Endothelial cell of umbilical vein (primary cell): ENCODE data around the gene GNB2. TPM values are rescaled to one million over a fixed set of nuclear protein-coding genes. Genes with fewer than 3 reads are reported as not detected.

ENCODE experiments used
- BruUV-seq: library from RNA; stranded (reverse); fragments of 400-500 nt; replicated peaks from 2 replicates; lab custom pipeline; 2021; lab: Mats Ljungman, UMichigan
- CTCF ChIA-PET: fragments of 300-600, 350-600 bp; sonication (Branson Sonifier 250); formaldehyde crosslinking; loops from one replicate; lab custom pipeline; 2021; ENCODE audit warnings: antibody characterized with exemption, inconsistent platforms; lab: Charles Lee
- POLR2A ChIA-PET: fragments of 300-600, 350-600 bp; sonication (Branson Sonifier 250); formaldehyde crosslinking; loops from one replicate; lab custom pipeline; 2021; ENCODE audit warnings: antibody characterized with exemption, inconsistent platforms; lab: Charles Lee
- DNase-seq: peaks from one replicate; pipeline ENCODE4 v3.0.0-alpha.2; 2011; ENCODE audit warnings: low read depth, low spot score
- FAIRE-seq: peaks from 2 replicates; lab custom pipeline; 2011; peaks lifted over from hg19 to GRCh38; lab: Jason Lieb, UNC
- H2AFZ ChIP-seq: 2 replicates; pipeline ENCODE4 v1.6.0; 2012; ENCODE audit warnings: low read depth, low read length, control low read depth, inconsistent platforms
- H3K27ac ChIP-seq: 2 replicates; pipeline ENCODE4 v1.5.1; 2011; ENCODE audit warnings: low read depth, mild to moderate bottlenecking, control low read depth, low read length, moderate library complexity; ENCODE audit not compliant: insufficient read depth
- H3K27me3 ChIP-seq, 2 experiments: 2 replicates each; pipeline versions ENCODE4 v1.6.0 to v1.6.1; 2011; ENCODE audit warnings: low read length in 2 of 2, mixed read lengths in 1 of 2; ENCODE audit not compliant: control insufficient read depth in 2 of 2, insufficient read depth in 2 of 2
- H3K36me3 ChIP-seq, 2 experiments: 2 replicates in 1 of 2; 3 replicates in 1 of 2; pipeline ENCODE4 v1.5.1; 2011; ENCODE audit warnings: low read length in 2 of 2, mild to moderate bottlenecking in 1 of 2, moderate library complexity in 1 of 2; ENCODE audit not compliant: control insufficient read depth in 2 of 2, insufficient read depth in 2 of 2; ENCODE audit errors: extremely low read depth in 1 of 2
- H3K4me1 ChIP-seq: 3 replicates; pipeline ENCODE4 v1.5.1; 2011; ENCODE audit warnings: mild to moderate bottlenecking, low read length; ENCODE audit not compliant: control insufficient read depth, insufficient read depth; ENCODE audit errors: extremely low read depth
- H3K4me2 ChIP-seq: 2 replicates; pipeline ENCODE4 v1.6.1; 2011; ENCODE audit warnings: low read length, control low read depth, mixed read lengths; ENCODE audit not compliant: insufficient read depth
- H3K4me3 ChIP-seq, 3 experiments: fragments of 200-600 bp in 1 of 3; sonication (generic), shearing (Covaris generic) in 1 of 3; replicated peaks in 1 of 3; 2 replicates each; pipeline ENCODE4 v1.5.1; 2011 to 2016; ENCODE audit warnings: control low read depth in 3 of 3, low read length in 3 of 3, mild to moderate bottlenecking in 2 of 3, inconsistent platforms in 1 of 3, low read depth in 1 of 3, moderate library complexity in 1 of 3; ENCODE audit not compliant: insufficient read depth in 1 of 3
- H3K79me2 ChIP-seq: 2 replicates; pipeline ENCODE4 v1.6.0; 2012; ENCODE audit warnings: low read length, inconsistent platforms; ENCODE audit not compliant: control insufficient read depth, insufficient read depth
- H3K9ac ChIP-seq: replicated peaks from 2 replicates; pipeline ENCODE3; 2011; ENCODE audit warnings: low read length, control low read depth; ENCODE audit not compliant: insufficient read depth; ENCODE audit errors: extremely low read depth
- H3K9me1 ChIP-seq: replicated peaks from 3 replicates; pipeline ENCODE4 v1.6.0; 2011; ENCODE audit warnings: mild to moderate bottlenecking, low read length; ENCODE audit not compliant: control insufficient read depth, insufficient read depth; ENCODE audit errors: extremely low read depth
- H3K9me3 ChIP-seq: replicated peaks from 2 replicates; pipeline ENCODE4 v1.5.1; 2012; ENCODE audit warnings: low read length, inconsistent platforms; ENCODE audit not compliant: control insufficient read depth, insufficient read depth
- H4K20me1 ChIP-seq: replicated peaks from 2 replicates; pipeline ENCODE3; 2011; ENCODE audit warnings: mild to moderate bottlenecking, low read length; ENCODE audit not compliant: control insufficient read depth, insufficient read depth; ENCODE audit errors: extremely low read depth
- EZH2 ChIP-seq: IDR thresholded peaks from 2 replicates; pipeline ENCODE4 v1.6.1; 2012; ENCODE audit warnings: borderline replicate concordance, low read depth, mild to moderate bottlenecking, moderate library complexity, low read length, inconsistent platforms; ENCODE audit not compliant: severe bottlenecking
- FOS ChIP-seq: IDR thresholded peaks from 2 replicates; pipeline ENCODE4 v1.6.1; 2011; ENCODE audit warnings: mild to moderate bottlenecking, low read length, moderate library complexity, borderline replicate concordance; ENCODE audit not compliant: insufficient read depth
- GATA2 ChIP-seq: IDR thresholded peaks from 2 replicates; pipeline ENCODE4 v1.7.0; 2011; ENCODE audit warnings: low read depth, mild to moderate bottlenecking, moderate library complexity, mixed read lengths, low read length; ENCODE audit not compliant: insufficient read length, insufficient read depth
- JUN ChIP-seq: IDR thresholded peaks from 2 replicates; pipeline ENCODE4 v1.6.1; 2011; ENCODE audit warnings: borderline replicate concordance, low read depth; ENCODE audit not compliant: insufficient read length, insufficient read depth
- MYC ChIP-seq: IDR thresholded peaks from one replicate; pipeline ENCODE4 v1.6.1; 2011; ENCODE audit warnings: mild to moderate bottlenecking, low read depth, low read length
- POLR2A ChIP-seq: IDR thresholded peaks from 2 replicates; pipeline ENCODE4 v1.6.1; 2012; ENCODE audit warnings: low read depth, mild to moderate bottlenecking, control low read depth, low read length
- POLR2AphosphoS5 ChIP-seq: IDR thresholded peaks from 2 replicates; pipeline ENCODE4 v1.6.1; 2012; ENCODE audit warnings: low read depth, mild to moderate bottlenecking, control low read depth, low read length, moderate library complexity; ENCODE audit not compliant: insufficient read depth
- dilution Hi-C: fragments of 300-500 bp; cut with MboI; formaldehyde crosslinking; loops from one replicate; pipeline ENCODE4 v1.15.0; 2019; ENCODE audit warnings: low sequenced_read_pairs; ENCODE audit not compliant: extremely low pct_ligation_motif_present
- intact Hi-C: fragments of 100-400 bp; cut with micrococcal nuclease; formaldehyde crosslinking; loops from one replicate; pipeline ENCODE4 v1.10.0; 2022
- polyA plus RNA-seq, 4 experiments: library from polyadenylated mRNA; depleted of rRNA in 3 of 4; stranded (reverse) in 3 of 4; unstranded in 1 of 4; fragments of >200 nt; gene quantifications; 2 replicates each; pipeline versions ENCODE4 v1.2.1 to v1.2.3, GENCODE V29; 2011 to 2012; ENCODE audit warnings: missing spikeins in 1 of 4
- total RNA-seq: library from RNA; stranded (reverse); gene quantifications from 2 replicates; pipeline ENCODE4 v1.2.3, GENCODE V29; 2021
- TF ChIP-seq, protein P1 (sequence below), 2 donors: IDR thresholded peaks; 1 replicate in 1 of 2; 2 replicates in 1 of 2; pipeline ENCODE4 v1.5.1; 2011; ENCODE audit warnings: low read length in 2 of 2, mild to moderate bottlenecking in 2 of 2, moderate library complexity in 2 of 2, control low read depth in 1 of 2, inconsistent platforms in 1 of 2, low read depth in 1 of 2; ENCODE audit not compliant: insufficient read depth in 1 of 2; ENCODE audit errors: extremely low read depth in 1 of 2
- TF ChIP-seq, protein P2 (sequence below): IDR thresholded peaks from 2 replicates; pipeline ENCODE4 v1.6.1; 2011; ENCODE audit not compliant: insufficient read depth, insufficient read length

GNB2 gene
- total and polyA plus RNA-seq, 2 donors (not counting 3 experiments of a cell fraction or from before 2014, with no cell fraction given), result 297 to 433 TPM

DNA sequence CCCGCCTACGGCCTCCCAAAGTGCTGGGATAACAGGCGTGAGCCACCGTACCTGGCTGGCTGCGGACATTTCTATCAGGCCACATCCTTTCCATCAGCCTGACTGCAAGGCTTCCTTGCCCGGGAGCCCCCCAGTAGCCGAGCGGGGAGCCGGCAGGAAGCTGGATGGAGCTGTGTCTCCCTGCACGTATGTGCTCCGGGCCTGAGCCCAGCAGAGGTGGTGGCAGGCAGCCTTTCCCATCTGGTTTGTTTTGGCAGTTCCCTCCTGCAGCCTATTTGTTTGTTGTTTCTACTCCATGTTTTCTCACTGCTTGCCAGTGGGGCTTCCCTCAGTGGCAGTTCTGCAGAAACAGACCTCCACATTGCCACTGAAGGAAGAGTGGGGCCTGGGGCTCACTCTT, 37.8 kb downstream of the GNB2 start:
- Histone ChIP-seq H3K9ac (no peak overlapping the region), H3K4me2 (no peak overlapping the region), H3K27ac (no peak overlapping the region), H3K9me1 (no peaks in the 10 kb centered on the region), H4K20me1 (no peaks in the 10 kb centered on the region), H3K36me3 (peaks cover 0 to 4% of the 10 kb centered on the region in 2 experiments), H3K4me1 (peaks cover 10% of the 10 kb centered on the region), H3K79me2 (peaks cover 11% of the 10 kb centered on the region), H2AFZ (no peak overlapping the region), H3K9me3 (no peaks in the 10 kb centered on the region), H3K4me3 (no peak overlapping the region), H3K27me3 (peaks cover 0 to 2% of the 10 kb centered on the region in 2 experiments)
- TF ChIP-seq, protein P1, sequence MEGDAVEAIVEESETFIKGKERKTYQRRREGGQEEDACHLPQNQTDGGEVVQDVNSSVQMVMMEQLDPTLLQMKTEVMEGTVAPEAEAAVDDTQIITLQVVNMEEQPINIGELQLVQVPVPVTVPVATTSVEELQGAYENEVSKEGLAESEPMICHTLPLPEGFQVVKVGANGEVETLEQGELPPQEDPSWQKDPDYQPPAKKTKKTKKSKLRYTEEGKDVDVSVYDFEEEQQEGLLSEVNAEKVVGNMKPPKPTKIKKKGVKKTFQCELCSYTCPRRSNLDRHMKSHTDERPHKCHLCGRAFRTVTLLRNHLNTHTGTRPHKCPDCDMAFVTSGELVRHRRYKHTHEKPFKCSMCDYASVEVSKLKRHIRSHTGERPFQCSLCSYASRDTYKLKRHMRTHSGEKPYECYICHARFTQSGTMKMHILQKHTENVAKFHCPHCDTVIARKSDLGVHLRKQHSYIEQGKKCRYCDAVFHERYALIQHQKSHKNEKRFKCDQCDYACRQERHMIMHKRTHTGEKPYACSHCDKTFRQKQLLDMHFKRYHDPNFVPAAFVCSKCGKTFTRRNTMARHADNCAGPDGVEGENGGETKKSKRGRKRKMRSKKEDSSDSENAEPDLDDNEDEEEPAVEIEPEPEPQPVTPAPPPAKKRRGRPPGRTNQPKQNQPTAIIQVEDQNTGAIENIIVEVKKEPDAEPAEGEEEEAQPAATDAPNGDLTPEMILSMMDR (IDR thresholded peaks at IDR 0.05; ENCODE audit: extremely low read depth in 1 of 2, insufficient read depth in 1 of 2, low read depth in 1 of 2, low read length in 2 of 2), result no peak
- TF ChIP-seq GATA2 (no peak), JUN (no peak), MYC (no peak), EZH2 (no peak), POLR2A (no peak), FOS (no peak), POLR2AphosphoS5 (no peak)
- TF ChIP-seq, protein P2, sequence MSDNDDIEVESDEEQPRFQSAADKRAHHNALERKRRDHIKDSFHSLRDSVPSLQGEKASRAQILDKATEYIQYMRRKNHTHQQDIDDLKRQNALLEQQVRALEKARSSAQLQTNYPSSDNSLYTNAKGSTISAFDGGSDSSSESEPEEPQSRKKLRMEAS, result no peak
- DNase-seq, result no peak
- ChIA-PET CTCF (interaction anchor here (0.7 to 2.0 kb wide), 2 partner anchors 14 to 1697 kb away, joined by 3 to 5 read pairs; no protein-coding TSS in a partner anchor), POLR2A (no interaction called here)
- intact Hi-C loops, result no loop called here
- no TSS peak for BruUV-seq
- dilution Hi-C loops, result loop anchor here (25.0 kb wide), 1 partner anchor 126 kb away; the partner anchor contains the start of gene EPHB4
- no peak for FAIRE-seq
